Stomach (tissue), 9 donors: ENCODE data around the gene COX7A1. TPM values are rescaled to one million over a fixed set of nuclear protein-coding genes. Genes with fewer than 3 reads are reported as not detected.

ENCODE experiments used
- DNase-seq, 2 donors: peaks; one replicate each; pipeline versions ENCODE4 v3.0.0 to v3.0.0-alpha.2; 2013 to 2019
- H3K27ac ChIP-seq, 5 donors: fragments of 200-600 bp in 4 of 5; sonication (generic) in 4 of 5; one replicate each; pipeline ENCODE4 v1.5.1; 2013 to 2019; ENCODE audit warnings: mild to moderate bottlenecking in 1 of 5, moderate library complexity in 1 of 5
- H3K27me3 ChIP-seq, 3 donors: fragments of 200-600 bp; sonication (generic); one replicate each; pipeline ENCODE4 v1.5.1; 2017 to 2019; ENCODE audit warnings: mixed run types in 1 of 3
- H3K36me3 ChIP-seq, 4 donors: fragments of 200-600 bp; sonication (generic); 1 replicate in 3 of 4; 2 replicates in 1 of 4; pipeline ENCODE4 v1.5.1; 2016 to 2019
- H3K4me1 ChIP-seq, 4 donors: fragments of 200-600 bp; sonication (generic); one replicate each; pipeline ENCODE4 v1.5.1; 2016 to 2019
- H3K4me3 ChIP-seq, 4 donors: fragments of 200-600 bp; sonication (generic) in 3 of 4; one replicate each; pipeline ENCODE4 v1.5.1; 2016 to 2019; ENCODE audit warnings: mild to moderate bottlenecking in 1 of 4
- H3K9me3 ChIP-seq, 4 donors: fragments of 200-600 bp; sonication (generic); one replicate each; pipeline ENCODE4 v1.5.1; 2016 to 2019
- CTCF ChIP-seq, 7 experiments: fragments of 450-650 bp in 4 of 7; fragments of 200-600 bp in 3 of 7; sonication (generic) in 3 of 7; IDR thresholded peaks; one replicate each; pipeline ENCODE4 v1.5.1; 2016 to 2019; ENCODE audit warnings: antibody characterized with exemption in 7 of 7, control low read depth in 2 of 7, mild to moderate bottlenecking in 1 of 7
- EP300 ChIP-seq: sonication (generic); formaldehyde crosslinking; IDR thresholded peaks from one replicate; pipeline ENCODE4 v1.6.1; 2017; ENCODE audit warnings: antibody characterized with exemption
- POLR2A ChIP-seq, 4 donors: fragments of 450-650 bp; IDR thresholded peaks; one replicate each; pipeline ENCODE4 v1.6.1; 2016; ENCODE audit warnings: antibody characterized with exemption in 4 of 4, control low read depth in 2 of 4, mild to moderate bottlenecking in 1 of 4, moderate library complexity in 1 of 4
- POLR2AphosphoS5 ChIP-seq, 3 donors: sonication (generic); formaldehyde crosslinking; IDR thresholded peaks; one replicate each; pipeline ENCODE4 v1.6.1; 2016; ENCODE audit warnings: antibody characterized with exemption in 3 of 3
- WGBS, 5 donors: extraction: QIAGEN DNeasy Blood & Tissue Kit in 3 of 5; methylation state at CpG; one replicate each; pipeline versions ENCODE4 v1.1.5 to v1.1.7; 2013 to 2018; 5-methylcytosine and 5-hydroxymethylcytosine counted together
- intact Hi-C: fragments of 100-400 bp; cut with DNase I; formaldehyde crosslinking; loops from one replicate; pipeline ENCODE4 v1.15.1; 2023; ENCODE audit warnings: low total_unique reads
- polyA plus RNA-seq, 3 donors: library from polyadenylated mRNA; stranded (reverse); fragments of 200-250 nt; gene quantifications; one replicate each; pipeline ENCODE4 v1.2.3, GENCODE V29; 2013
- total RNA-seq, 5 donors: library from RNA; depleted of rRNA; stranded (reverse); fragments of >200 nt; gene quantifications; one replicate each; pipeline versions ENCODE4 v1.1.0 to v1.2.3, GENCODE V29; 2014 to 2016
- donor health status: healthy with polysubstance abuse.
- donor health status: Bipolar disorder and iron deficiency.
- donor health status: healthy.

COX7A1 gene
- total and polyA plus RNA-seq, 8 donors = 4.0 to 43.4 (median 21.0) TPM; not detected in 1

GRCh38 chr19:36115453-36116343, 36.5 kb downstream of the COX7A1 start, which contains the start of gene TBCB:
TSS of gene TBCB (plus strand) at chr19:36115468. CDS start at chr19:36115561, 93 bp downstream.
- H3K27ac ChIP-seq = peak within 1 kb of the TSS; percentile 88 to 92 (median 92)
- no peaks in the 10 kb centered on the region for H3K9me3 ChIP-seq
- peak in 1 of 2 donors; percentile 84 for DNase-seq
- peaks cover 34 to 71% (median 67%) of the 10 kb centered on the region in 4 donors for H3K36me3 ChIP-seq
- peak within 1 kb of the TSS; percentile 83 to 94 (median 88) for H3K4me3 ChIP-seq
- WGBS, 5 donors = 3 to 5% (median 4%) methylated on average over 31 to 59 of the region's 59 CpGs
- TF ChIP-seq POLR2A (IDR thresholded peaks at IDR 0.05) = no peak
- TF ChIP-seq POLR2AphosphoS5 (IDR thresholded peaks at IDR 0.05) = peak in 2 of 3 donors; percentile 72 to 78
- TF ChIP-seq CTCF (IDR thresholded peaks at IDR 0.05) = no peak
- intact Hi-C loops = no loop called here
- no peaks in the 10 kb centered on the region for H3K27me3 ChIP-seq
- peaks cover 20 to 50% (median 36%) of the 10 kb centered on the region in 4 donors for H3K4me1 ChIP-seq

GRCh38 chr19:36114721-36115452, 37.4 kb downstream of the COX7A1 start, which contains the start of gene POLR2I:
TSS of gene POLR2I (minus strand) at chr19:36114875. CDS start at chr19:36114856, 19 bp downstream.
- H3K27ac ChIP-seq = peak within 1 kb of the TSS; percentile 88 to 92 (median 92)
- H3K4me1 ChIP-seq = peaks cover 20 to 46% (median 36%) of the 10 kb centered on the region in 4 donors
- no peaks in the 10 kb centered on the region for H3K27me3 ChIP-seq
- WGBS, 5 donors = 0% methylated on average over 38 to 60 of the region's 60 CpGs
- peak within 1 kb of the TSS; percentile 83 to 94 (median 88) for H3K4me3 ChIP-seq
- peaks cover 32 to 63% (median 63%) of the 10 kb centered on the region in 4 donors for H3K36me3 ChIP-seq
- intact Hi-C loops = no loop called here
- TF ChIP-seq POLR2A (IDR thresholded peaks at IDR 0.05) (peak in 1 of 4 donors; percentile 58), CTCF (IDR thresholded peaks at IDR 0.05) (peak in 1 of 7 experiments; percentile 8), POLR2AphosphoS5 (IDR thresholded peaks at IDR 0.05) (peak; percentile 84 to 95 (median 92)), EP300 (no peak)
- DNase-seq = peak; percentile 99 to 100
- H3K9me3 ChIP-seq = no peaks in the 10 kb centered on the region

- H3K4me1 ChIP-seq = peaks cover 20 to 40% (median 36%) of the 10 kb centered on the region in 4 donors
- DNase-seq = peak; percentile 40 to 59
- TF ChIP-seq CTCF (IDR thresholded peaks at IDR 0.05) (peak in 1 of 7 experiments; percentile 9), POLR2AphosphoS5 (IDR thresholded peaks at IDR 0.05) (no peak)
- H3K27ac ChIP-seq = peak overlapping the region; percentile 88 to 92 (median 92)
- no peaks in the 10 kb centered on the region for H3K9me3 ChIP-seq
- H3K27me3 ChIP-seq = no peaks in the 10 kb centered on the region
- 4 to 7% (median 5%) methylated on average over 43 to 48 of the region's 48 CpGs for WGBS, 5 donors
- intact Hi-C loops = no loop called here
- peak overlapping the region; percentile 83 to 94 (median 88) for H3K4me3 ChIP-seq
- H3K36me3 ChIP-seq = peaks cover 32 to 56% (median 55%) of the 10 kb centered on the region in 4 donors
Measured at GRCh38 chr19:36113894-36114720, 38.1 kb downstream of the COX7A1 start.
